Astrocyte (in vitro differentiated cells and primary cell): ENCODE results near the gene LYPLA2.

ENCODE experiments used
- CTCF ChIP-seq: IDR thresholded peaks from 2 replicates; pipeline ENCODE4 v1.5.1; 2011; ENCODE audit warnings: low read depth, mild to moderate bottlenecking, inconsistent platforms, low read length, moderate library complexity; ENCODE audit not compliant: insufficient read depth
- EZH2 ChIP-seq: IDR thresholded peaks from 2 replicates; pipeline ENCODE4 v1.6.1; 2012; ENCODE audit warnings: mild to moderate bottlenecking, low read length, inconsistent platforms; ENCODE audit not compliant: insufficient read depth

GRCh38 chr1:23825762-23826522 is 35.0 kb downstream of the LYPLA2 start:
- TF ChIP-seq CTCF (no peak), EZH2 (no peak)
